ENCODE data around the gene COL15A1.

DNA sequence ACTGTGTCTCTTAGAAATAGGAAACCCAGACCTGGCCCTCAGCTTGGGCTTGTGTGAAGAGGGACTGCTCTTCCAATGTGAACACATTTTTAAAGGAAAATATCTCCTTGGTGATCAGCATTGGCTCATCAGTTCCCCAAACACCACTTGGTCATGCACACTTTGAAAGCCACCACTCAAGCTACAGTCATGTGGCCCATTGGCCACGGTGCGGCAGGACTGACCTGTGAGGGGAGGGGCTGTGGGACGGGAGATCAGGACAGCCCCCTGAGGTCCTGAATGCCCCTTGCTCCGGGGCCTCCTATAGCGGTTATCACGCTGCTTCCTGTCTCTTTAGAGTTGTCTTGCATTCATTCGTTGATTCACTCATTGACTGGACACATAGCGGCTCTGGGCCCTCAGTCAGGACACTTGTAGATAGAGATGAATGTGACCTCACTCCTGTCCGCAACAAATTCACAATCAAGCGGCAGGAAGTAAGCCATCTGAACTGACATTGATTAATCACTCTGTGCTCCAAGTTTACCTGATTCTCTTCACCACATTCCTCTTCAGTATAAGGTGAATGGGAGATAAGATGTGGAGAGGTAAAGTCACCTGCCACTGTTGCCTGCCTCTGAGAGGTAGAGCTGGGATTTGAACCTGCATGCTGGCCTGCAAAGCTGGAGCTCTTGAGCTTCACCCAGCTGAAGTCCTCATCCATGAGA, 73.1 kb downstream of the COL15A1 start:
- TF ChIP-seq, protein P1, sequence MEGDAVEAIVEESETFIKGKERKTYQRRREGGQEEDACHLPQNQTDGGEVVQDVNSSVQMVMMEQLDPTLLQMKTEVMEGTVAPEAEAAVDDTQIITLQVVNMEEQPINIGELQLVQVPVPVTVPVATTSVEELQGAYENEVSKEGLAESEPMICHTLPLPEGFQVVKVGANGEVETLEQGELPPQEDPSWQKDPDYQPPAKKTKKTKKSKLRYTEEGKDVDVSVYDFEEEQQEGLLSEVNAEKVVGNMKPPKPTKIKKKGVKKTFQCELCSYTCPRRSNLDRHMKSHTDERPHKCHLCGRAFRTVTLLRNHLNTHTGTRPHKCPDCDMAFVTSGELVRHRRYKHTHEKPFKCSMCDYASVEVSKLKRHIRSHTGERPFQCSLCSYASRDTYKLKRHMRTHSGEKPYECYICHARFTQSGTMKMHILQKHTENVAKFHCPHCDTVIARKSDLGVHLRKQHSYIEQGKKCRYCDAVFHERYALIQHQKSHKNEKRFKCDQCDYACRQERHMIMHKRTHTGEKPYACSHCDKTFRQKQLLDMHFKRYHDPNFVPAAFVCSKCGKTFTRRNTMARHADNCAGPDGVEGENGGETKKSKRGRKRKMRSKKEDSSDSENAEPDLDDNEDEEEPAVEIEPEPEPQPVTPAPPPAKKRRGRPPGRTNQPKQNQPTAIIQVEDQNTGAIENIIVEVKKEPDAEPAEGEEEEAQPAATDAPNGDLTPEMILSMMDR (IDR thresholded peaks at IDR 0.05; ENCODE audit: low read depth, low read length): no peak
- TF ChIP-seq EZH2phosphoT487 (IDR thresholded peaks at IDR 0.05; ENCODE audit: low read depth): no peak
